GM19397 (cell line): ENCODE measurements around the gene PEPD.

Experiments used
- ATAC-seq: cut with Tn5 transposase; IDR thresholded peaks from one replicate; pipeline ENCODE4 v1.9.1; 2021; ENCODE audit warnings: mild to moderate bottlenecking, moderate library complexity; ENCODE audit not compliant: unreplicated experiment

Gene PEPD

DNA sequence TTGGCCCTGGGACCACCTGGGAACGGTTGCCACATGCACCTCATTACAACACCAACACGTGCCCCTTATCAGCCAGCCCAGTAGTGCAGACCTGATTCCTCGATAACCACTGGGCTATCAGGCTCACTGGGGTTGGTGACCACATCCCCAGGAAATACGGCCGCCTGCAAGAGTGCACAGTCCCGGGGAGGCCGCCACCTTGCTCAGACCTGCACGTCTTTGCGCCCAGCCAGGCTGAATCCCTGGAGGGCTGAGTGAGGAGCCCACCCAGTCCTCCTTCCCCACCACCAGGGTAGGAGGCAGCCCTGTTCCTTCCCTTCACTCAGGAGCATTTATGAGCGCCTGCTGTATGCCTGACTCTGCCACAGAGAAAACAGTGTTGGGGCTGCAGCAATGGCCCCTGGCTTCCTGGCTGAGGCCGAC is 80.3 kb downstream of the PEPD start:
- no peak for ATAC-seq

DNA sequence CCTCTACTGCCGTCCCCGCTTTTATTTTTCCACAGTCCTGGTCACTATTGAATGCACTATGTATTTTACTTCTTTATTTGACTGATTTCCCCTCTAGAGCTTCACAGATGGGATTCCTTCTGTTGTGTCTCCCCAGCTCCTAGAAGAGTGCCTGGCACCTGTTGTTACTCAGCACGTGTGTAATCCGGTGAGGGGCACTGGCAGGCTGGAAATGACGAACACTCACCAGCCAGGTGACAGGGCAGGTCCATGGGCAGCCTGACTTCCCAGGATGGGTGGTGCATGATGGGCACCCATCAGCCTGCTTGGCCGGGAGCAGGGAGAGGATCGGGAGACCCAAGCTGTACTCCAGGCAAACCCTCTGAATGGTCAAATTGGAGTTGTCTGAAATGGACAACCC is 80.9 kb downstream of the PEPD start:
- no peak for ATAC-seq

- no peak for ATAC-seq
Observed at GRCh38 chr19:33440241-33440640, 81.3 kb downstream of the PEPD start.

GRCh38 chr19:33438987-33439781 is 82.4 kb downstream of the PEPD start:
- no peak for ATAC-seq

DNA sequence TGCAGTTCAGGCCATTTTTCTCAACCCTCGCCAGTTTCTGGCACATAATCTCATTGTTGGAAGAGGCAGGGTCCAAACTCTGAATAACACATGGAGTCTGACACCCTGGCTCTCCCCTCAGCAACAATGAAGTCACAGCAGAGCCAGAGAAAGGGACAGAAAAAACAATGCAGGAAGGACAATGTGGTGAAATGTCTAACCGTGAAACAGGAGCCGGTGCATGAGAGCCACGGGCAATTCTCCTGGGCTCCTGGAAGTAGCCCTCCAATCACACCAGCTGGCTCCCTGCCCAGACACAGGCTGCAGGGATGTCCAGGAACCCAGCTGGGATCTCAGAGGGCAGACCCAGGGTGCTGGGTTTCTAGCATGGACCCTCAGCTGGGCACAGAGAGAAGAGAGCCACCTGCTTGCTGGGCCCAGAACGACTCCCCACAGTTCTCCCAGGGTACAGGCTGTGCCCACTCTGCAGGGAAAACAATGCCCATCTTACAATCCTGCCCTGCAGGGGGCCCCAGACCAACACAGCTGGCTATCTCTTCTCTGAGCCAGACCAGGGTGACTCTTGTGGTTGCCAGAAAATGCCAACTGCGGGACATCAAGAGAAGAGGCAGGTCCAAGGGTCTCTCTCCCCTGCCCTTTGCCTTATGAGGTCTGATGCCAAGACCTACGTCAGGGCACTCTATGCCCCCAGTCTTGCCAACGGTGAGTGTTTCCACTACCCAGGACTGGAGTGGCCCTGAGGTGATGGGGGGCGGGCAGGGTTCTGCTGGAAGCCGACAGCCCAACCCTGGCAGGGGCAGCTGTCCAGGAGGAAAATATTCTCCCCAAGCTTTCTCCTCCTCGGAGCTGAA is 83.5 kb downstream of the PEPD start:
- ATAC-seq: no peak

- no peak for ATAC-seq
Observed at GRCh38 chr19:33437393-33437820, 84.2 kb downstream of the PEPD start.

DNA sequence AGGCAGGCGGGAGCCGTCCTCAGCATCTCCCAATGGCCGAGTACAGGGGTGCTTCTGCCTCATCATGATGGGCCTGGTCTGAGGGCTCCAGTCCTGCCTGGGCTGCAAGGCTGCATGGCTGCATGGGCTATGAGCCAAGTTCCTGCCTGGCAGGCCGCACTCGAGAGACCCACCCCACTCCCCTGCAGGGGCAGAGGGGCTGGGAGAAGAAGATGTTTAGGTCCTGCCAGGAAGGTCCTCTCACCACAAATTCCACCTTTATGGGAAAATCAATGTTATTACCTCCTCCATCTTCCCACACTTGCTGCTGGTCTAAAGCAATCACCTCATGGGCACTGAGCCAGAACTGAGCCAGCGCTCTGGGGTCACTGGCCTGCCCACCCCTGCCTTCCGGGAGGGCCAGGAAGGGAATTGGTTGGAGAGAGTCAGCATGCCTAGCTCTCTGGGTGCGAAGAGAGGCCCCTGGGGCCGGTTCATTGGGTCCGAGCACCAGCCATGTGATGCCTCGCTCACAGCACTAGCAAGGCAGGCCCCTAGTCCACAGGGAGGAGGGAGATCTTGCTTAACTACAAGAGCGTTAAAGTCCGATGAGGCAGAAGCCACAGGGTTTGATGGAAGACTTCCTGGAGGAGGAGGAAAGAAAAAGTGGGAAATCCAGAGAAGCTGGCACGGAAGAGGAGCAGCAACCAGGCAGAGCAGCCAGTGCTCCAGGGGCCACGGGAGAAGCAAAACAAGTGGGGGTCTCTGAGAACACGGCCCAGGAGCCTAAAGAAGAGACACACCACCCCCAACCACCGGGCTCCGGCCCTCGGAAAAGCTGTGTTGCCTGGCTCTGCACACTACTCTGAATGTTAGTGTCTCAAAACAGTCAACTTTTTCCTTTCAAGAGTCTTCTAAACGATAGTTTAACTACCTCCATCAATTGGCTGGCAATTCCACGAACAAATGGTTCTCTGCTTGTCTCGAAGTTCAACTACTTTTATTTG is 84.9 kb downstream of the PEPD start:
- ATAC-seq: no peak

GRCh38 chr19:33435706-33436359 is 85.8 kb downstream of the PEPD start:
- ATAC-seq: no peak

GRCh38 chr19:33434886-33435705 is 86.5 kb downstream of the PEPD start:
- no peak for ATAC-seq

- no peak for ATAC-seq
Observed at GRCh38 chr19:33434069-33434885, 87.3 kb downstream of the PEPD start.

DNA sequence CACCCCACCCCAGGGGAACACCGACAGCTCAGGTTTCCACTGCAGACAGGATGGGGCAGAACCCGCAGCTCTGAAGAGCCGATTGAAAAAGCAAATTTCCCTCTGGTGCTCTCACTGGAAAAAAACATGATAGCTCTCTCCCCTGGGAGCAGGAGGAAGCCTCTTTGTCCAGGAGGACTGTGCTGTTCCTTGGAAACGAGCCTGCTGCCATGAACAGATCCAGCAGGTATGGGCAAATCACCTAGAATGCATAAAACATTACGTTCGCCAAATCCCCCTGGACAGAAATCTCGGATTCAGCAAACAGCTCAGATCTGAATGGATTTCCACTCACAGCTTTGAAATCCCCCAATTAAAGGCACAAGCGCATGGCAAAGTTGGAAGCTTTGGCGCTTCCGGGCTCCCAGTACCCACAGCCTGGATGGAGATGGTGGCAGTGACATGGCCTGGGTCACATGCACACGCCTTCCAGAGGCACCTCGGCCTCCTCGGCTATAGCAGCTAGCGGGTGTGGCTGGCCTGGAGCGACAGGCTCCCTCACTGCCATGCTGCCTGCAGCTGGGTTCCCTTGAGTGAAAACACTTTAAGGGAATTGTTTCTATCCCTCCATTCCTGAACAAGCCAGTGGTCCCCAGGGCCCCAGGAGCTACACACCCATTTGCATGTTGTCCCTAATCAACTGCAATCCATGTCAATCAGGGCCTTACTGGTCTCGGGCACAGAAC is 89.0 kb downstream of the PEPD start:
- no peak for ATAC-seq

GRCh38 chr19:33432015-33432414 is 89.6 kb downstream of the PEPD start:
- ATAC-seq: no peak

DNA sequence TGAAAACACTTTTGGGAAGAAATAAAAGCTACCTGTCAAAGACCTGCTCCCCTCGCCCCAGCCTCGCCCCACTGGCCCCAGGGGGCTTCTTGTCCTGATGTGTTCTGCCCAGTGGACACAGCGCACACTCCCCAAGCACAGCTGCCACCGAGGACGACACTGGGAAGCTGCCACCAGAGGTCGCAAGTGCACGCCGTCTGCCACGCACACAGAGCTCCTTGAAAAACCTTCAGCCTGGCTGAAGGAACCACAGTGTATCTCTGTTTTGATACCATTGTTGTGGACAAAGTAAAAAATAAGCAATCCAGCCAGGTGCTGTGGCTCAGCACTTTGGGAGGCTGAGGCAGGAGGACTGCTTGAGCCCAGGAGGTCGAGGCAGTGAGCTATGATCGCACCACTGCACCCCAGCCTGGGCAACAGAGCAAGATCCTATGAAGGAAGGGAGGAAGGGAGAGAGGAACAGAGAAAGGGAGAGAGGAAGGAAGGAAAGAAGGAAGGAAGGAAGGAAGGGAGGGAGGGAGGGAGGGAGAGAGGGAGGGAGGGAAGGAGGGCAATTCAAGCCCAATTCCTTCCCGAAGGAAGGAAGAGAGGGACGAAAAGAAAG is 90.8 kb downstream of the PEPD start:
- ATAC-seq: peak; percentile 66

DNA sequence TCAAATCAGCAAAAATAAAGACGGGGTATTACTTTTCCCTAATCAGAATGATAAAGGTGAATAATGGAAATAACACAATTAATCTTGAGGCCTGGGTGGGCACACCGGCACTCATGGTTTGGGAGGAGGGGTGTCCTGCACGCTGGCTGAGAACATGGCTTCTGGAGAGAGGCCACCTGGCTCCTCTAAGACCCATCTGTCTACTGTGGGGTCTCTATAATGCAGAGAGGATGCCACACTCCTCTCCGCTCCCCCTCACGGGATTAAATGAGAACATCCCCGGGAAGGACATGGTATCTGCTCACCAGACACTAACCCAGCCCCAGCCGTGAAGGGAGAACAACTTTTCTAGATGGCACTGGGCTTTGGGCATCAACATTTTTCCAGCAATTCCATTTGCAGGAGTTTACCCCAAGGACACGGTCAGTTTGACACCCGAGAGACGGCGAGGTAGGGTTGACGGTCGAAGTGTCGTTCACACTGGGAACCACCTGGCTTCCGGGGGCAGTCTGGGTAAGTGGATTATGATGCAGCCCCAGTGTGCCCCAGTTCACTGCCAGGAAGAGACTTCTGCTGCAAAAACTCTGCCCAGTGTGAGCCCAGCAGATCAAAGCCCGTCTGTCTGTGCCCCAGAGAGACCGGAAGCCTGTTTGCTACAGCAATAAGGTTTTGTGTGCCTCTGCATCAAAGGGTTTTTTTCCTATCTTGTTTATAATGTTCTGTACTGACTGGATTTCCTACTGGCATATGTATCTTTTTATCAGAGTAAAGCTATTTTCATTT is 91.5 kb downstream of the PEPD start:
- no peak for ATAC-seq

DNA sequence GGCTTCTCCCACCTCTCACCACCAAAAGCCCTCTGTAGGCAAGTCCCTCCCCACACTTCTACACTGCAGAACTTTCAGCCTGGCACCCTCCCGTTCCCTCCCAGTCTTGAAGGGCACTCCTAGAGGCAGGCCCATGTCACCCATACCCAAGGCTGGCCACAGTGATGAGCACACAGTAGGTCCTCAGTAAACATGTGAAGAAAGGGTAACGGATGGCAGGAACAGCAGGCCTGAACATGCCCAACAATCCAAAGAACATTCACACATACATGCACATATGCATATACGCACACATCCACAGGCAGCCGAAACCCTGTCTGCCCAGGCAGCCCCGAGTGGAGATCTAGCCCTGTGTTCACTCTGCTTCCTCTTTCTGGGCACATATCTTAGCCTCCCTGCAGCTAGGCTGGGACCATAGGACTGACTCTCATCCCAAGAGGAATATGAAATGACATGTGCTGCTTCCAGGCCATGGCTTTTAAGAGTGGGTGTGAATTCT is 92.9 kb downstream of the PEPD start:
- ATAC-seq: no peak

DNA sequence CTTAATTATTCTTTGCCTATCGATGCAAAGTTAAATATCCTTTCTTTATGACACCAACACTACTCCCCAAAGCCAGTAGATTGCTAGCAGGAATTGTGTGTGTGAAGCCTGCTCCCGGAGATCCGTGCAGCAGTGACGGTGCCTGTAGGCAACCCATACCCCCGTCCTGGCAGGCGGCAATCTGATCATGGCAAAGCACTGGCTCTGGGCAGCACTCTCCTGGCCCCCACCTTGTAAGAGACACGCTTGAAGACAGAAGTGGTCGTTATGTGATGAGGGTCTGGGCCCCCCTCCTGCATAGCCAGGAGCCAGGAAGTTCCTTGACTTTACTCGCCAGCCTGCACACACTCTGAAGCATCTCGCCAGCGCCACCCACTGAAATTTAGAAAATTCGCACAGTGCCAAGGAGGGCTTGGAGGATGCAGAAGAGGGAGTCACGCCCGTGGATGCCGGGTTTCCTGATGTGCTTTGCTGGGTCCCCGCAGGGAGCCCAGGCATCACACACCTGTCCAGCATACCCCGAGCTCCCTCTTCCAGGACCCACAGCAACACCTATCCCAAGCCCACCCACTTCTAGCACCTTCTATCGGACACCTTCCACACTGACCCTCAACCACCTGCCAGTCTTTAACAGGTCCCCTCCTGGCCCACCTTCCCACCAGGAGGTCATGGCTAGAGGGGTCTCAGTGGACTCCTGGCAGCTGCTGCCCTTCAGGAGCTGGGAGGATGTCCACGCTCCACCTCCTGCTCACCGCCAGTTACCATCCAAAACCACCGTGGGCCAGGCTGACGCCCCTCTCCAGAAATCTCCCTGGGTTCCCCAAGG is 93.6 kb downstream of the PEPD start:
- no peak for ATAC-seq
